HG03378 (cell line): Measurements from ENCODE around the gene SLC34A2.
"Not testable (repeated sequence)": the region's sequence is repeated elsewhere in the genome, so short reads cannot be mapped to it uniquely, and the experiment has no call there.

ENCODE experiments used
- ATAC-seq: cut with Tn5 transposase; IDR thresholded peaks from one replicate; pipeline ENCODE4 v1.9.1; 2021; ENCODE audit warnings: mild to moderate bottlenecking, moderate library complexity; ENCODE audit not compliant: unreplicated experiment

The SLC34A2 gene

GRCh38 chr4:25654971-25655963 is at the start of gene SLC34A2:
Gene SLC34A2, plus strand, starts transcription at chr4:25655851. Its CDS starts 6,650 bp downstream, at chr4:25662501.
- no peak for ATAC-seq

- ATAC-seq, result no peak
Observed at GRCh38 chr4:25608644-25609043, 47.0 kb upstream of the SLC34A2 start.

- no peak for ATAC-seq
Observed at GRCh38 chr4:25609976-25610375, 45.7 kb upstream of the SLC34A2 start.

GRCh38 chr4:25613613-25614012 is 42.0 kb upstream of the SLC34A2 start:
- ATAC-seq, result not testable (repeated sequence)

GRCh38 chr4:25614807-25615206 is 40.8 kb upstream of the SLC34A2 start:
- ATAC-seq, result no peak

GRCh38 chr4:25621027-25621930 is 34.4 kb upstream of the SLC34A2 start:
- peak; percentile 54 for ATAC-seq

GRCh38 chr4:25624616-25625015 is 31.0 kb upstream of the SLC34A2 start:
- ATAC-seq, result no peak

GRCh38 chr4:25628451-25628850 is 27.2 kb upstream of the SLC34A2 start:
- no peak for ATAC-seq

GRCh38 chr4:25632135-25632534 is 23.5 kb upstream of the SLC34A2 start:
- ATAC-seq, result no peak

- no peak for ATAC-seq
Observed at GRCh38 chr4:25633541-25633940, 22.1 kb upstream of the SLC34A2 start.

GRCh38 chr4:25635501-25635900 is 20.1 kb upstream of the SLC34A2 start:
- no peak for ATAC-seq

- no peak for ATAC-seq
Observed at GRCh38 chr4:25637581-25638220, 17.9 kb upstream of the SLC34A2 start.

GRCh38 chr4:25638221-25638601 is 17.4 kb upstream of the SLC34A2 start:
- ATAC-seq, result no peak

- no peak for ATAC-seq
Observed at GRCh38 chr4:25638806-25639205, 16.8 kb upstream of the SLC34A2 start.

GRCh38 chr4:25650311-25650710 is 5.3 kb upstream of the SLC34A2 start:
- ATAC-seq, result no peak

- no peak for ATAC-seq
Observed at GRCh38 chr4:25651682-25652081, 4.0 kb upstream of the SLC34A2 start.

GRCh38 chr4:25654031-25654970 is 1.4 kb upstream of the SLC34A2 start:
- ATAC-seq, result no peak

- ATAC-seq, result no peak
Observed at GRCh38 chr4:25656031-25656430, 380 bp downstream of the SLC34A2 start.

- ATAC-seq, result no peak
Observed at GRCh38 chr4:25658357-25658771, 2.7 kb downstream of the SLC34A2 start.

GRCh38 chr4:25658777-25659176 is 3.1 kb downstream of the SLC34A2 start:
- ATAC-seq, result no peak
